WTC11 (cell line): ENCODE results near the gene GHR.

Experiments
- CTCF ChIP-seq: fragments of 200-600 bp; IDR thresholded peaks from 2 replicates; pipeline ENCODE4 v1.8.0; 2022; ENCODE audit warnings: antibody characterized with exemption
- GRHL2 ChIP-seq: fragments of 250-450 bp; sonication (Bioruptor Pico); IDR thresholded peaks from 2 replicates; pipeline ENCODE4 v1.8.0; 2022; ENCODE audit warnings: mild to moderate bottlenecking, moderate library complexity; ENCODE audit not compliant: insufficient replicate concordance, severe bottlenecking
- KAT7 ChIP-seq: sonication (generic); formaldehyde crosslinking; IDR thresholded peaks from 2 replicates; pipeline ENCODE4 v1.8.1; 2023; ENCODE audit warnings: missing genetic modification reagents, mild to moderate bottlenecking, borderline replicate concordance
- MAX ChIP-seq: sonication (generic); formaldehyde crosslinking; IDR thresholded peaks from 2 replicates; pipeline ENCODE4 v1.8.0; 2022; ENCODE audit warnings: mild to moderate bottlenecking, missing genetic modification reagents
- SP1 ChIP-seq: sonication (generic); formaldehyde crosslinking; conservative IDR thresholded peaks from 2 replicates; pipeline ENCODE4 v1.8.1; 2022; ENCODE audit warnings: missing genetic modification reagents
- USF2 ChIP-seq: sonication (generic); formaldehyde crosslinking; IDR thresholded peaks from 2 replicates; pipeline ENCODE4 v1.8.1; 2023; ENCODE audit warnings: mild to moderate bottlenecking, missing genetic modification reagents, moderate library complexity
- ZNF263 ChIP-seq: sonication (generic); formaldehyde crosslinking; IDR thresholded peaks from 2 replicates; pipeline ENCODE4 v1.8.1; 2022; ENCODE audit warnings: low read depth, mild to moderate bottlenecking, moderate library complexity, missing genetic modification reagents
- ZSCAN18 ChIP-seq: fragments of 250-450 bp; sonication (Bioruptor Pico); IDR thresholded peaks from 2 replicates; pipeline ENCODE4 v2.1.2; 2022; ENCODE audit warnings: mild to moderate bottlenecking, moderate library complexity
- TF ChIP-seq, protein P1 (sequence below): sonication (generic); formaldehyde crosslinking; IDR thresholded peaks from 2 replicates; pipeline ENCODE4 v1.8.0; 2022; ENCODE audit warnings: mild to moderate bottlenecking, missing genetic modification reagents
- TF ChIP-seq, protein P2 (sequence below): sonication (generic); formaldehyde crosslinking; IDR thresholded peaks from 2 replicates; pipeline ENCODE4 v1.8.1; 2022; ENCODE audit warnings: missing genetic modification reagents, borderline replicate concordance

DNA sequence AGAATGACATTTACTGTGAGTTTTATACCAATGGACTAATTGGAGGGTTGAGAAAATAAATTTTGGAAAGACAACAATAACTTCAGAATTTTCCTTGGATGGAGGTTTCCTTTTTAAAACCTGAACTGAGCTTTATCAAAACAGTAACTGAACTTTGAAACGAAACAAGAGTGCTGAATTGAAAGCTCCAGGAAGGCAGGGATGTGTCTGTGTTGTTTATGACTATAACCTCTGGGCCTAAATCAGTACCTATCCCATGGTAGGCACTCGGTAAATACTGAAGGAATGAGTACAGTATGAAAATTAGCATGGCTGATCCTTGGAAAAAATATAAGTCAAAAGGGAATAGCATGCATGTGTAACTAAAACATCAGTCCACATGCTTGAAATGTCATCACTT is 93.9 kb downstream of the GHR start:
- no peak for TF ChIP-seq ZNF263 (CRISPR knock-in tag)
- TF ChIP-seq, protein P1, sequence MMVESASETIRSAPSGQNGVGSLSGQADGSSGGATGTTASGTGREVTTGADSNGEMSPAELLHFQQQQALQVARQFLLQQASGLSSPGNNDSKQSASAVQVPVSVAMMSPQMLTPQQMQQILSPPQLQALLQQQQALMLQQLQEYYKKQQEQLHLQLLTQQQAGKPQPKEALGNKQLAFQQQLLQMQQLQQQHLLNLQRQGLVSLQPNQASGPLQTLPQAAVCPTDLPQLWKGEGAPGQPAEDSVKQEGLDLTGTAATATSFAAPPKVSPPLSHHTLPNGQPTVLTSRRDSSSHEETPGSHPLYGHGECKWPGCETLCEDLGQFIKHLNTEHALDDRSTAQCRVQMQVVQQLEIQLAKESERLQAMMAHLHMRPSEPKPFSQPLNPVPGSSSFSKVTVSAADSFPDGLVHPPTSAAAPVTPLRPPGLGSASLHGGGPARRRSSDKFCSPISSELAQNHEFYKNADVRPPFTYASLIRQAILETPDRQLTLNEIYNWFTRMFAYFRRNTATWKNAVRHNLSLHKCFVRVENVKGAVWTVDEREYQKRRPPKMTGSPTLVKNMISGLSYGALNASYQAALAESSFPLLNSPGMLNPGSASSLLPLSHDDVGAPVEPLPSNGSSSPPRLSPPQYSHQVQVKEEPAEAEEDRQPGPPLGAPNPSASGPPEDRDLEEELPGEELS, result no peak
- no peak for TF ChIP-seq CTCF
- TF ChIP-seq, protein P2, sequence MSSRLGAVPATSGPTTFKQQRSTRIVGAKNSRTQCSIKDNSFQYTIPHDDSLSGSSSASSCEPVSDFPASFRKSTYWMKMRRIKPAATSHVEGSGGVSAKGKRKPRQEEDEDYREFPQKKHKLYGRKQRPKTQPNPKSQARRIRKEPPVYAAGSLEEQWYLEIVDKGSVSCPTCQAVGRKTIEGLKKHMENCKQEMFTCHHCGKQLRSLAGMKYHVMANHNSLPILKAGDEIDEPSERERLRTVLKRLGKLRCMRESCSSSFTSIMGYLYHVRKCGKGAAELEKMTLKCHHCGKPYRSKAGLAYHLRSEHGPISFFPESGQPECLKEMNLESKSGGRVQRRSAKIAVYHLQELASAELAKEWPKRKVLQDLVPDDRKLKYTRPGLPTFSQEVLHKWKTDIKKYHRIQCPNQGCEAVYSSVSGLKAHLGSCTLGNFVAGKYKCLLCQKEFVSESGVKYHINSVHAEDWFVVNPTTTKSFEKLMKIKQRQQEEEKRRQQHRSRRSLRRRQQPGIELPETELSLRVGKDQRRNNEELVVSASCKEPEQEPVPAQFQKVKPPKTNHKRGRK (CRISPR knock-in tag), result no peak
- TF ChIP-seq SP1 (CRISPR knock-in tag), result no peak
- no peak for TF ChIP-seq MAX (CRISPR knock-in tag)
- TF ChIP-seq ZSCAN18, result no peak
- TF ChIP-seq KAT7 (CRISPR knock-in tag), result no peak
- no peak for TF ChIP-seq USF2 (CRISPR knock-in tag)
- TF ChIP-seq GRHL2 (CRISPR knock-in tag), result no peak
